ENCODE results near the gene LIME1. TPM values are rescaled to one million over a fixed set of nuclear protein-coding genes. Genes with fewer than 3 reads are reported as not detected.

The LIME1 gene
- total RNA-seq, 2 experiments from 2014 or later, result 149 to 165 TPM

DNA sequence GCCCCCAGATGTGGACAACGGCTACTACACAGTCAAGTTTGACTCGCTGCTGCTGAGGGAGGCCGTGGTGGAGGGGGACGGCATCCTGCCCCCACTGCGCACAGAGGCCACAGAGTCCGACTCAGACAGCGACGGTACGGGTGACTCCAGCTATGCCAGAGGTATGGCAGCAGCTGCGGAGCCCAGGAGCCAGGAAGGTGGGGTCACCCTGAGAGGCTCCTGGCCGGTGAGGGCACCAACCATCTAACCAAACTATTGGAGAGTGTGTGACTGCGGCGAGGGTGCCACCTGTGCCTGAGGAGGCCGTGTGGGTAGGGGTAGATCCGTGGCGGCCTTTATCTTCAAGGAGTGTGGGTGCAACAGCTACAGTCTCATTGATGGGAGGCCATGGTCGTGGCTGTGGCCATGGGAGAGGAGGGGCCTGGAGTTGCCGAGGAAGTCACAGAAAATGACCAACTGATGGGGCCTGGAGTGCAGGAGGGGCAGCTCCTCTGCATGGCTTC is 2.8 kb upstream of the LIME1 start:
- no peaks in the 10 kb centered on the region for H3K27me3 ChIP-seq (ENCODE audit: control insufficient read depth in 1 of 2, insufficient read depth in 2 of 2, low read length in 2 of 2)
- Mint-ChIP-seq H3K4me3 (peak overlapping the region; percentile 57), H3K27me3 (no peaks in the 10 kb centered on the region), H3K36me3 (ENCODE audit: low read depth) (peaks cover 34% of the 10 kb centered on the region), H3K9me3 (no peaks in the 10 kb centered on the region), H3K4me1 (ENCODE audit: low read depth) (peaks cover 26% of the 10 kb centered on the region), H3K27ac (no peak overlapping the region)
- no peaks in the 10 kb centered on the region for H3K9me3 ChIP-seq (ENCODE audit: control insufficient read depth in 1 of 2, insufficient read depth in 1 of 2, low read length in 2 of 2)
- no peak for DNase-seq
- H3K4me3 ChIP-seq (ENCODE audit: low read length), result no peak overlapping the region
- ATAC-seq (ENCODE audit: poor library complexity), result no peak
- TF ChIP-seq, protein P1, sequence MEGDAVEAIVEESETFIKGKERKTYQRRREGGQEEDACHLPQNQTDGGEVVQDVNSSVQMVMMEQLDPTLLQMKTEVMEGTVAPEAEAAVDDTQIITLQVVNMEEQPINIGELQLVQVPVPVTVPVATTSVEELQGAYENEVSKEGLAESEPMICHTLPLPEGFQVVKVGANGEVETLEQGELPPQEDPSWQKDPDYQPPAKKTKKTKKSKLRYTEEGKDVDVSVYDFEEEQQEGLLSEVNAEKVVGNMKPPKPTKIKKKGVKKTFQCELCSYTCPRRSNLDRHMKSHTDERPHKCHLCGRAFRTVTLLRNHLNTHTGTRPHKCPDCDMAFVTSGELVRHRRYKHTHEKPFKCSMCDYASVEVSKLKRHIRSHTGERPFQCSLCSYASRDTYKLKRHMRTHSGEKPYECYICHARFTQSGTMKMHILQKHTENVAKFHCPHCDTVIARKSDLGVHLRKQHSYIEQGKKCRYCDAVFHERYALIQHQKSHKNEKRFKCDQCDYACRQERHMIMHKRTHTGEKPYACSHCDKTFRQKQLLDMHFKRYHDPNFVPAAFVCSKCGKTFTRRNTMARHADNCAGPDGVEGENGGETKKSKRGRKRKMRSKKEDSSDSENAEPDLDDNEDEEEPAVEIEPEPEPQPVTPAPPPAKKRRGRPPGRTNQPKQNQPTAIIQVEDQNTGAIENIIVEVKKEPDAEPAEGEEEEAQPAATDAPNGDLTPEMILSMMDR (IDR thresholded peaks at IDR 0.05), result no peak
- H3K27ac ChIP-seq (ENCODE audit: low read depth in 1 of 2, low read length in 2 of 2), result no peak overlapping the region
- intact Hi-C loops (cut with DNase I, micrococcal nuclease), result loop anchor here in 1 of 2 experiments (10.0 kb wide), 1 partner anchor 79 kb away; the partner anchor contains the start of genes RTEL1 and STMN3
- peaks cover 44% of the 10 kb centered on the region for H3K36me3 ChIP-seq (ENCODE audit: insufficient read depth, low read length)
- ChIA-PET CTCF (interaction anchor here (6.3 kb wide), 1 partner anchor 26 kb away, joined by 44 read pairs; the partner anchor contains the start of genes ARFRP1 and ZGPAT), POLR2A (interaction anchor here (1.4 to 9.9 kb wide), 2 partner anchors 17 to 26 kb away, joined by 4 to 118 read pairs; partner anchors contain the start of genes ARFRP1 and ZGPAT)
- peaks cover 76% of the 10 kb centered on the region for H3K4me1 ChIP-seq (ENCODE audit: insufficient read depth, low read length)

DNA sequence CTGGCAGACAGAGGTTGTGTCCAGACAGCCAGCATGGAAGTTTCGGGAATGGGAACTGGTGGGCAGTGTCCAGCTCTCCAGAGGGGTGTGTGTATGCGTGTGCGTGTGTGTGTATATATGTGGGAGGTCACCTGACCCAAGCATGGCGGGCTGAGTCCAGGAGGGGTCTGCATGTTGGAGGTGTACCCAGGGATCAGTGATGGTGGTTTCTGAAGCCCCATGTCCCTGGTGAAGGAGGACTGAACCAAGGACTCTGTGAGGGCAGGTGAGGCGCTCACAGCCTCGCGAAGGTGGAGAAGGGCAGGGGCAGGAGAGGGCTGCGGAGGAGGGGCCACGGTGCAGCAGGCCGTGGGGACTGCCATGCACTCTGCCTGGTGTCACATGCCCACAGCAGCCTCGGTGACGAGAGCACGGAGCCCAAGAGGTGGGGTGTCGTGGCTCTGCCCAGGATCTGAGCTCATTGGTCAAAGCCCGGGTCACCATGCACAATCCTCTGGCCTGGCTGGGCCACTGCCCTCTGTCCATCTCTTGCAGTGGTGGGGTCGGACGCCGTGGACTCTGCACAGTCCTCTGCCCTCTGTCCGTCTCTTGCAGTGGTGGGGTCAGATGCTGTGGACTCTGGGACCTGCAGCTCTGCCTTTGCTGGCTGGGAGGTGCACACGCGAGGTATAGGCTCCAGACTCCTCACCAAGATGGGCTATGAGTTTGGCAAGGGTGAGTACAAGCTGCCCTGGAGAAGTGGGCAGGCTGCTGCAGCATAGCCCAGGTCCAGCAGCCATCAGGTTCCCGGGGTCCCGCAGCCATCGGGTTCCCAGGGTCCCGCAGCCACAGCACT is 2.1 kb upstream of the LIME1 start:
- Histone ChIP-seq H3K4me3 (ENCODE audit: low read length) (no peak overlapping the region), H3K4me1 (ENCODE audit: insufficient read depth, low read length) (peaks cover 76% of the 10 kb centered on the region), H3K27me3 (ENCODE audit: control insufficient read depth in 1 of 2, insufficient read depth in 2 of 2, low read length in 2 of 2) (no peaks in the 10 kb centered on the region), H3K36me3 (ENCODE audit: insufficient read depth, low read length) (peaks cover 49% of the 10 kb centered on the region), H3K9me3 (ENCODE audit: control insufficient read depth in 1 of 2, insufficient read depth in 1 of 2, low read length in 2 of 2) (no peaks in the 10 kb centered on the region), H3K27ac (ENCODE audit: low read depth in 1 of 2, low read length in 2 of 2) (no peak overlapping the region)
- Mint-ChIP-seq H3K4me1 (ENCODE audit: low read depth) (peaks cover 25% of the 10 kb centered on the region), H3K36me3 (ENCODE audit: low read depth) (peaks cover 30% of the 10 kb centered on the region), H3K4me3 (peak overlapping the region; percentile 57), H3K27me3 (no peaks in the 10 kb centered on the region), H3K27ac (no peak overlapping the region), H3K9me3 (no peaks in the 10 kb centered on the region)
- ATAC-seq (ENCODE audit: poor library complexity) (no peak), DNase-seq (no peak)
- POLR2A ChIA-PET, result interaction anchor here (1.4 to 9.9 kb wide), 2 partner anchors 17 to 27 kb away, joined by 4 to 118 read pairs; partner anchors contain the start of genes ARFRP1 and ZGPAT
- CTCF ChIA-PET, result interaction anchor here (6.3 kb wide), 1 partner anchor 27 kb away, joined by 44 read pairs; the partner anchor contains the start of genes ARFRP1 and ZGPAT
- intact Hi-C loops (cut with DNase I, micrococcal nuclease), result loop anchor here in 1 of 2 experiments (10.0 kb wide), 1 partner anchor 80 kb away; the partner anchor contains the start of genes RTEL1 and STMN3
- TF ChIP-seq, protein P1 (IDR thresholded peaks at IDR 0.05), result no peak
